Activated T-helper 9 cell treated with anti-CD3 and anti-CD28 coated beads, Interleukin-2, amount 50 U/mL, for 16 hours (primary cell): ENCODE measurements around the gene CNTNAP1.

ENCODE experiments used
- DNase-seq: peaks from one replicate; pipeline ENCODE4 v3.0.0-alpha.2; 2020; ENCODE audit warnings: low read depth

Gene CNTNAP1

GRCh38 chr17:42670789-42671657, 11.3 kb upstream of the CNTNAP1 start:
- no peak for DNase-seq

- DNase-seq: no peak
These were observed 10.3 kb upstream of the CNTNAP1 start for GRCh38 chr17:42672038-42672437.

- no peak for DNase-seq
These were observed 9.0 kb upstream of the CNTNAP1 start for GRCh38 chr17:42673266-42673884.

GRCh38 chr17:42673885-42674754, 8.2 kb upstream of the CNTNAP1 start:
- no peak for DNase-seq

- no peak for DNase-seq
These were observed 7.5 kb upstream of the CNTNAP1 start for GRCh38 chr17:42674755-42675347.

GRCh38 chr17:42675348-42675964, 6.9 kb upstream of the CNTNAP1 start:
- no peak for DNase-seq

- DNase-seq: no peak
These were observed 6.3 kb upstream of the CNTNAP1 start for GRCh38 chr17:42675965-42676423.

GRCh38 chr17:42676424-42677011, 5.8 kb upstream of the CNTNAP1 start, which contains the start of gene PLEKHH3:
PLEKHH3 (minus strand) TSS chr17:42676994; CDS start chr17:42676563, 431 bp downstream.
- DNase-seq: no peak

GRCh38 chr17:42677012-42677857, 5.1 kb upstream of the CNTNAP1 start:
- DNase-seq: peak; percentile 97

GRCh38 chr17:42677921-42678781, 4.2 kb upstream of the CNTNAP1 start:
- peak; percentile 62 for DNase-seq

GRCh38 chr17:42678951-42679491, 3.3 kb upstream of the CNTNAP1 start:
- DNase-seq: no peak

- peak; percentile 65 for DNase-seq
These were observed 2.6 kb upstream of the CNTNAP1 start for GRCh38 chr17:42679492-42680330.

GRCh38 chr17:42680331-42680808, 2.0 kb upstream of the CNTNAP1 start:
- DNase-seq: no peak

- no peak for DNase-seq
These were observed 532 bp downstream of the CNTNAP1 start for GRCh38 chr17:42682722-42683403.

GRCh38 chr17:42683407-42684034, 1.2 kb downstream of the CNTNAP1 start:
- no peak for DNase-seq

- DNase-seq: no peak
These were observed 2.7 kb downstream of the CNTNAP1 start for GRCh38 chr17:42684929-42685556.
